HG02970 (cell line): ENCODE results near the gene SMYD4.
"Not testable (repeated sequence)": the region's sequence is repeated elsewhere in the genome, so short reads cannot be mapped to it uniquely, and the experiment has no call there.

Experiments
- ATAC-seq: cut with Tn5 transposase; IDR thresholded peaks from one replicate; pipeline ENCODE4 v1.9.1; 2021; ENCODE audit warnings: mild to moderate bottlenecking, moderate library complexity, moderate number of reproducible peaks; ENCODE audit not compliant: unreplicated experiment, low FRiP score

SMYD4 gene

DNA sequence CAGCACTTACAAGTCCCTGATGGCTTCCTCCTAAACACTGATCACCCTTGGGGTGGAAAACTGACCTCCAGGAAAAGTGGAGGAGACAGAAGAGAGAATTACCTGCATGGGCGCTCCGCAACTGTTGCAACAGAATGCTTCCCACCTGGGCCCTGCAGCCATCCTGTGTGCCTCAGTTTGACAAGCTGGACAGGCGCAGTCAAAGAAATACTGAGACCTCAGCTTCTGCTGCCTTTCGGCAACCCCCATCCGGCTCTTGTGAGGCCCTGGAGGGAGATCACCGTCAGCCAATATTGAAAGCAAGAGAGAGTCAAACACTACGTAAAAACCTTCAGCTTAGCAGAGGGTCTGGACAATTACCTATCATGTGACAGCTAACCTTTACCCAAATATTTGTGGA is 43.0 kb downstream of the SMYD4 start:
- ATAC-seq, result no peak

DNA sequence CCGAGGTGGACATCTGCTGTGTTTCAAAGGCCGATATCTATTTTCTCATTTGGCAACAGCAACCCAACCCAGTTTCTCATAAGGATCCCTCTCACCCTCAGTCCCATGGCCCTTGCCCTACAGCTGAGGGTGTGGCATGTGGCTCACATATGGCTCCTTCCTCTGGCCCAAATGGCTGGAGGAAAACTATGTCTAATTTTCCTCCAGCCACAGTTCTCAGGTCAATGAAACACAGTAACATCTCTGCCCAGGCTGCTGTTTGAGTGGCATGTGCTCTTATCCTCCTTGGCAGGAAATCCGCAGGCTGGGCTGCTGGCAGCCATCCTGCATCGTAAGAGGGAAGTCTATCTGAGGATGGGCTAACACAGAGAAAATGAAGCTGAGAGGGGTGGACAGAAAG is 43.8 kb downstream of the SMYD4 start:
- no peak for ATAC-seq

DNA sequence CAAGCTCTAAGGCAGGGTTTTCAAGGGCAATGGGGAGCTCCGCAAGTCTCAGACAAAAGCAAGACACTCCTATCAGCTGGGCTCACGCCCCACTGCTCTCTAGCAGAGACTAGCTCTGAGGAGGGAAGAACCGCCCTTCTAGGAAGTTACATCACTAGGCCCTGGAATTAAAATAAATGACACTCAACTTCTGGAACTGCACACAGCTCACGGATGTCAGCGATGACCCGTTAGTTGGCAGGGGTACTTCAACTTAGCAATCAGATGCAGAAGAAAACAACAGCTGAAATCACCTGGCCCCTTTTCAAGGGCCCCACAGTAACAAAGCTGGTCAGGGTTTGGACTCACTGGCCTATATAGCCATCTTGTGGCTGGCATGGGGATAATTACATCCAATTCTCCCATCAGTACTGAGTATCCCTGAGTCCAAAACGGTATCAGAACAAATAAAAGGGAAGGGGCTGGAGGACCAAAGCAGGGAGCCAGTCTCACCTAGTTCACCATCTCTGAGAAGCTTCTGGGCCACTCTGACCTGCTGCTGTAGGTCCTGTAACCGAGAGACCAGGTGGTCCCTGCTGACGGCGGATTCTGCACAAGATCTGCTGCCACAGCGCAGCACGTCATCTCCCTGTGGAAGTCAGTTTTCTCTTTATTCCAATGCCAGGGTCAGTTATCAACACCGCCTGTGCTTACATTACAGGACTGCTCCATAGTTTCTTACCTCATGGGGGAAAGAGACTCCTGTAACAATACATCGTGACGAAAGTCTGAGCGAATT is 45.7 kb downstream of the SMYD4 start:
- no peak for ATAC-seq

DNA sequence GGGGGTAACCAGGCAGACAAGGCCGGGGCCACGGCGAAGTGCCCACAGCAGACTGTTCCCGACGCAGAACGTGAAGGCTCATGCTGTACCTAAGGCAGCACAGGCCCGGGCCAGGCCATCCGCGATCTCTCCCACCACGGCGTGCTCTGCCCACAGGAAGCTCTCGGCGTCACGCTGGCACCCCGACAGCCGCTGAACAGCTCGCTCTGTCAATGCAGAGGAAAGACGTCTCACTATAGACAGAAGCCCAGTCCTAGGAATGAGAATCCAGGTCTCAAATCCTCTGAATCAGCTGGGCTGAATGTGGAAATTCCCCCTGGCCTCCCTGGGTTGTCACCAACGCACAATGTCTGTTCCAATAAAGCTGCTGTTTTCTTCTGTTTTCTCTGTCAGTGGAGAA is 46.4 kb downstream of the SMYD4 start:
- no peak for ATAC-seq

DNA sequence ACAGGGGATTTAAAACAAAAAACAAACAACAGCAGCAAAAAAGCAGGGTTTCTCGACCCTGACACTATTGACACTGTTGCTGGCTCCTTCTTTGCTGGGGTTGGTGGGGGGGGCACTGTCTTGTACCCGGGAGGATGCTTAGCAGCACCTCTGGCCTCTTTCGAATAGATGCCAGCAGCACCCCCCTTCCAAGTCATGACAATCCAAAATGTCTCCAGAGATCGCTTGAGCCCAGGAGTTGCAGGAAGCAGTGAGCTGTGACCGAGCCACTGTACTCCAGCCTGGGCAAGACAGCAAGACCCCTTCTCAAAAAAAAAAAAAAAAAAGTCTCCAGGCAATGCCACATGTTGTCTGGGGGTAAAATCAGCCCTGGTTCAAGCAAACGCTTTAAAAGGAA is 47.5 kb downstream of the SMYD4 start:
- ATAC-seq, result no peak

DNA sequence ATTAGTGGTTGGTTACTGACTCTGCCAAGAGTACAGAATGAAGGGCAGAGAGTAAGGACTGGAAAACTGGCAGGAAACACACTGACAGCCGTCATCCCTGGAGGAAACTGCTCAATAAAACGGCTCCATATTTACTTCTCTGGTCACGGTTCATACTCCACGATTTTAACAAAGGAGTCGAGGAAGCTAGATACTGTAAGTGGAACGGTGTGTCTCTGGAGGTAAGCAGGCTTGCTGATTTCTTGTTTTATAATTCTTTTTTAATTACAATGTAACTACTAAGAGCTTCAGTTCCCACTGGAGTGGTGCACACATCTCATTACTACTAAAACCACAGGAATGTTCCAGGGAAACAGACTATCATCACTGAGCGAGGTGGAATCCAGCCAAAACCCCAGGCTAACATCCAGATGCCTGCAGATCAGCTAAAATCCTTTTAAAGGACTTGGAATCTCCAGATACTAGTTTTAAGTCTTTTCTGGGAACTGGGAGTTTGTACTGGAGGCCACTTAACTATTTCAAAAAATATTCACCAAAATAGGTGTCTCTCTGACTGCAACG is 50.1 kb downstream of the SMYD4 start:
- ATAC-seq, result no peak

DNA sequence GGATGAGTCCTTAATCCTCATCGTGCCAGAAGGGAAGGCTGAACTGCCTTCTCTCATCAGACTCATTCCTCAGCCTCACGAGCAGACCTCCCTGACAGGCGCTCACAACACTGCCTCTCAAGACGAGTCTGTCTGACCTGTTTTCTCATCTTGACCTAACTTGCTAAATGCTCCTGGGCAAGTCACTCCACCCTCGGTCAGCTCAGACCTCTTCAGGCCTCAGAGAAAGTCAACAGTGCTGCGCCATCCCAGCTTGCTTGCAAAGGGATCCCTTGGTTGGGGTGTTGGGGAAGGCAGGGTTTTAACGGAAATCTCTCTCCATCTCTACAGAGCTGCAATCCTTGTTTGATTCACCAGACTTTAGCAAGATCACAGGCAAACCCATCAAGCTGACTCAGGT is 52.8 kb downstream of the SMYD4 start:
- no peak for ATAC-seq

DNA sequence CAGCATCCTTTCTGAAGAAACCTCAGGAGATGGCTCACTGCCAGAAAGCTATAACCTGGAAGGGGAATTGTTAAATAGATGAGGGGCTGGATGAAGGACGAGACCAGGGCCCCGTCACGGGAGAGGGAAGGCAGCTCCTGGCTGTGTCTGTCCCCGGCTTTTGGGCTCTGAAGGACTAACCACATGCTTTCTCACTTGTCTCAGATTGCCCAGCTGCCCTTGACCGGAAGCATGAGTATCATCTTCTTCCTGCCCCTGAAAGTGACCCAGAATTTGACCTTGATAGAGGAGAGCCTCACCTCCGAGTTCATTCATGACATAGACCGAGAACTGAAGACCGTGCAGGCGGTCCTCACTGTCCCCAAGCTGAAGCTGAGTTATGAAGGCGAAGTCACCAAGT is 53.4 kb downstream of the SMYD4 start:
- ATAC-seq, result no peak

DNA sequence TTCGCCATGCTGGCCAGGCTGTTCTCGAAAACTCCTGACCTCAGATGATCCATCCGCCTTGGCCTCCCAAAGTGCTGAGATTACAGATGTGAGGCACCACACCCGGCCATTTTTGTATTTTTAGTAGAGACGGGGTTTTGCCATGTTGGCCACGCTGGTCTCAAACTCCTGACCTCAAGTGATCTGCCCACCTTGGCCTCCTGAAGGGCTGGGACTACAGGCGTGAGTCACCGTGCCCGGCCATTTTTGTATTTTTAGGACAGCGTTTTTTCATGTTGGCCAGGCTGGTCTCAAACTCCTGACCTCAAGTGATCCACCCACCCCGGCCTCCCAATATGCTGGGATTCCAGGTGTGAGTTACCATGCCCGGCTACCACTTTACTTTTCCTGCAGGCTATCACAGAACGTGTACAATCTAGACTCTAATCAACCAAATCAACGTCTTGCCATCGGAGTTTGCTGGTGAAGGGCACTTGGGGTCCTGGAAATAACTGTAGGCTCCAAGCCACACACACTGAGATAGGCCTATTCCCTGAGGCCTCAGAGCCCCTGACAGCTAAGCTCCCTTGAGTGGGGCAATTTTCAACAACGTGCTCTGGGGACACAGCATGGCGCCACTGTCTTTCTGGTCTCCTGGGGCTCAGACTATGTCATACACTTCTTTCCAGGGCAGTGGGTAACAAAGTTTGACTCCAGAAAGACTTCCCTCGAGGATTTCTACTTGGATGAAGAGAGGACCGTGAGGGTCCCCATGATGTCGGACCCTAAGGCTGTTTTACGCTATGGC is 55.1 kb downstream of the SMYD4 start:
- no peak for ATAC-seq

DNA sequence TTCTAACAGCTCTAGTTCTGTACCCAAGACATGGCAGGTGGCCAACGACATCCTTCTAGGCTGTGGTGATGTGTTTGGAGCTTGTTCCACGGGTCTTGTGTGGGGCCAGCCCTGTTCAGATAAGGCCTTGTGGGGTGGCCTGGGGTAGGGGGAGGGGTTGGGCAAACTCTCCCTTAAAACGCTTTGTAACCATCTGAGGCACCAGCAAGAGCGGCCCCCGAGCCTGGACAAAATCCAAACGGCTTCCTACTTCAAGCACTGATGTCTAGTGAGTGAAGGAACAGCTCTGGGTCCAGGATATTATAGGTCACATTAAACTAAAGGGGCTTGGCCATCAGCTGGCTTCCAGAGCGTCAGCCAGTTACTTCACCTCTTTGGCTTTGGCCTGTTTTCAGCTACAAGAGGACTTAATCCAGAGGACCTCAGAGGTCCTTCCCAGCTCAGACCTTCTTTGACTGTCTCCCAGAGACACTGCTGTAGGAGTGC is 56.0 kb downstream of the SMYD4 start:
- no peak for ATAC-seq

DNA sequence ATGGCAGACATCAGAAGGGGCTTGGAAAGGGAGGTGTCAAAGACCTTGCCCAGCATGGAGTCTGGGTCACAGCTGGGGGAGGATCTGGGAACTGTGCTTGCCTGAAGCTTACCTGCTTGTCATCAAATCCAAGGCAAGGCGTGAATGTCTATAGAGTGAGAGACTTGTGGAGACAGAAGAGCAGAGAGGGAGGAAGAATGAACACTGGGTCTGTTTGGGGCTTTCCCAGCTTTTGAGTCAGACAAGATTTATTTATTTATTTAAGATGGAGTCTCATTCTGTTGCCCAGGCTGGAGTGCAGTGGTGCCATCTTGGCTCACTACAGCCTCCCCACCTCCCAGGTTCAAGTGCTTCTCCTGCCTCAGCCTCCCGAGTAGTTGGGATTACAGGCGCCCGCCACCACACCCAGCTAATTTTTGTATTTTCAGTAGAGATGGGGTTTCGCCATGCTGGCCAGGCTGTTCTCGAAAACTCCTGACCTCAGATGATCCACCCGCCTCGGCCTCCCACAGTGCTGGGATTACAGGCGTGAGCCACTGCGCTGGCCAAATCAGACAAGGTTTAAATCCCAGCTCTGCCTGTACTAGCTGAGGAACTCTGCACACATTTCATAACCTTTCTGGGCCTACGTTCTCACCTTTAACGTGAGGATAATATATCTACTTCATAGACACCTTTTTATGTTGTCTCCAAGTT is 56.6 kb downstream of the SMYD4 start:
- ATAC-seq, result not testable (repeated sequence)

DNA sequence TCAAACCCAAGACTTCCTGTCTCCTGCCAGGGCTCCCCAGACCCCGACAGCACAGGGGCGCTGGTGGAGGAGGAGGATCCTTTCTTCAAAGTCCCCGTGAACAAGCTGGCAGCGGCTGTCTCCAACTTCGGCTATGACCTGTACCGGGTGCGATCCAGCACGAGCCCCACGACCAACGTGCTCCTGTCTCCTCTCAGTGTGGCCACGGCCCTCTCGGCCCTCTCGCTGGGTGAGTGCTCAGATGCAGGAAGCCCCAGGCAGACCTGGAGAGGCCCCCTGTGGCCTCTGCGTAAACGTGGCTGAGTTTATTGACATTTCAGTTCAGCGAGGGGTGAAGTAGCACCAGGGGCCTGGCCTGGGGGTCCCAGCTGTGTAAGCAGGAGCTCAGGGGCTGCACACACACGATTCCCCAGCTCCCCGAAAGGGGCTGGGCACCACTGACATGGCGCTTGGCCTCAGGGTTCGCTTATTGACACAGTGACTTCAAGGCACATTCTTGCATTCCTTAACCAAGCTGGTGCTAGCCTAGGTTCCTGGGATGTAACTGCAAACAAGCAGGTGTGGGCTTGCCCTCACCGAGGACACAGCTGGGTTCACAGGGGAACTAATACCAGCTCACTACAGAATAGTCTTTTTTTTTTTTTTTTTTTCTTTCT is 59.8 kb downstream of the SMYD4 start:
- ATAC-seq, result no peak

DNA sequence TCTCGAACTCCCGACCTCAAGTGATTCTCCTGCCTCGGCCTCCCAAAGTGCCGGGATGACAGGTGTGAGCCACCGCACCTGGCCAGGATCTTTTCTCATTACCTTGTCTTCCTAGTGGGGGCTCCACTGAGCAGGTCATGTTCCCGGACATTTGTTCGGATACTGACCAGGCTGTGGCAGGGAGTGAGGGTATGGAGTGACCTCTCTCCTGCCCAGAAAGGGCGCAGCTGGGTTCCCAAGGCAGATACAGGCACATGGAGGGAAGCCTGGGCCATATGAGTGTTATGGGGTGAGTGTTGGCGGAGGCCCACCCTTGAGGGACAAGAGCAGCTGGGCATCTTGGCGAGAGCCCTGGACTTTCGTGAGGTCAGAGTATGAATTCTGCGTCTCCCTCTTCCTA is 62.3 kb downstream of the SMYD4 start:
- no peak for ATAC-seq

DNA sequence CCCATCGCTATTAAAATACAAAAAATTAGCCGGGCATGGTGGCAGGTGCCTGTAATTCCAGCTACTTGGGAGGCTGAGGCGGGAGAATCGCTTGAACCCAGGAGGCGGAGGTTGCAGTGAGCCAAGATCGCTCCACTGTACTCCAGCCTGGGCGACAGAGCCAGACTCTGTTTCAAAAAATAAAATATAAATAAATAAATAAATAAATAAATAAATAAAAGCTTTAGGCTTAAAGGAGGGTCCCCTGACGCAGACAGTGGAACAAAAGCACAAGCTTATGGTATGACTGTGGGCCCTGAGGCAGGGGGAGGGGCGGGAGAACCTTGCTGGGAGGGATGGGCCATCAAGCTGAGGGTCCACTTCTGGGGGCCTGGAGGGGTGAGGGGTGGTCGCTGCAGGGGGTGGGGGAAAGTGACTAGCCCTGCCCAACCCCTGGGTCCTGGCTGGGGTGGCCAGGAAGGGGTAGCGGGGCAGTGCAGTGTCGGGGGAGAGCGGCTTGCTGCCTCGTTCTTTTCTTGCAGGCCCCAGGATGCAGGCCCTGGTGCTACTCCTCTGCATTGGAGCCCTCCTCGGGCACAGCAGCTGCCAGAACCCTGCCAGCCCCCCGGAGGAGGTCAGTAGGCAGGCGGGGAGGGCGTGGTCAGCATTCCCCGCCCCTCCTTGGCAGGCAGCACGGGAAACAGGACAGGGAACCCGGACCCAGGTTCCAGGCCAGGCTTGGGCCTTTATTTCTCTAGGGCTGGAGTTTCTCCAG is 63.1 kb downstream of the SMYD4 start:
- no peak for ATAC-seq

DNA sequence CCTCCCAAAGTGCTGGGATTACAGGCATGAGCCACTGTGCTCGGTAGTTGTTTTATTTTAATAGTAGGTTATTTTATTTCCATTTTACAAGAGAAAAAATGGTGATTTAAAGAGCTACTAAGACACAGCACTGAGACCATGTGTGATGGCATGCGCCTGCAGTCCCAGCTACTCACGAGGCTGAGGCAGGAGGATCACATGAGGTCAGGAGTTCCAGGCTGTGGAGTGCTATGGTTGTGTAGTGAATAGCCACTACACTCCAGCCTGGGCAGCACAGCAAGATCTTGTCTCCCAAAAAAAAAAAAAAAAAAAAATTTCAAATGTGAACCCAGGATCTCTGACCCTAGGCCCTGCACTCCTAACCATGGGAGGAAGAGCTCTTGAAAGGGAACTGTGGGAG is 64.1 kb downstream of the SMYD4 start:
- no peak for ATAC-seq

DNA sequence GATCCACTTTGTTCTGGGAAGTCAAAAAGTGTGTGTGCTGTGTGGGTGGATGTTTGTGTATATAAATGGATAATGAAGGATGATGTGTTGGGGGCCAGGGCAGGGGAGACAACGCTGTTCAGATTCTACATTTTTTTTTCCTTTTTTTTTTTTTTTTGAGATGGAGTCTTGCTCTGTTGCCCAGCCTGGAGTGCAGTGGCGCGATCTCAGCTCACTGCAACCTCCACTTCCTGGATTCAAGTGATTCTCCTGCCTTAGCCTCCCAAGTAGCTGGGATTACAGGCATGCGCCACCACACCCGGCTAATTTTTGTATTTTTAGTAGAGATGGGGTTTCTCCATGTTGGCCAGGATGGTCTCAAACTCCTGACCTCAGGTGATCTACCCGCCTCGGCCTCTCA is 65.0 kb downstream of the SMYD4 start:
- ATAC-seq, result not testable (repeated sequence)

DNA sequence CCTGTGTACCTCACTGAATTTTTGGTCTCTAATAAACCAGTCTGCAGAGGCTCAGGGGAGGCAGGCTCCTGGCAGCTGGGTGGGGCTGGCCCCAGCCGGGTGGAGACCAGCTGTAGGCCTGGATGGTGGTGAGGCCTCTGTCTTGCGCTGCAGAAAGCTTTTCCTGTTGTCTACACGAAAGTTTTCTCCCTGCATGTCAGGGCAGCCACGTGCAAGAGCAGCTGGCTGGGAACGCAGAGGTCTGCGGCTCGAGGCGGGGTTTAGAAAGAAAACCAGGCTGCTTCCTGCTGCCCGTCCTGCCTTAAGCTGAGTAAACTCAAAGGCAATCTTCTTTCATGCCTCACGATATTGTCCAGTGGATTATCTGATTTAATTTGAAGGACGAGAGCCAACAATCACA is 65.4 kb downstream of the SMYD4 start:
- no peak for ATAC-seq

DNA sequence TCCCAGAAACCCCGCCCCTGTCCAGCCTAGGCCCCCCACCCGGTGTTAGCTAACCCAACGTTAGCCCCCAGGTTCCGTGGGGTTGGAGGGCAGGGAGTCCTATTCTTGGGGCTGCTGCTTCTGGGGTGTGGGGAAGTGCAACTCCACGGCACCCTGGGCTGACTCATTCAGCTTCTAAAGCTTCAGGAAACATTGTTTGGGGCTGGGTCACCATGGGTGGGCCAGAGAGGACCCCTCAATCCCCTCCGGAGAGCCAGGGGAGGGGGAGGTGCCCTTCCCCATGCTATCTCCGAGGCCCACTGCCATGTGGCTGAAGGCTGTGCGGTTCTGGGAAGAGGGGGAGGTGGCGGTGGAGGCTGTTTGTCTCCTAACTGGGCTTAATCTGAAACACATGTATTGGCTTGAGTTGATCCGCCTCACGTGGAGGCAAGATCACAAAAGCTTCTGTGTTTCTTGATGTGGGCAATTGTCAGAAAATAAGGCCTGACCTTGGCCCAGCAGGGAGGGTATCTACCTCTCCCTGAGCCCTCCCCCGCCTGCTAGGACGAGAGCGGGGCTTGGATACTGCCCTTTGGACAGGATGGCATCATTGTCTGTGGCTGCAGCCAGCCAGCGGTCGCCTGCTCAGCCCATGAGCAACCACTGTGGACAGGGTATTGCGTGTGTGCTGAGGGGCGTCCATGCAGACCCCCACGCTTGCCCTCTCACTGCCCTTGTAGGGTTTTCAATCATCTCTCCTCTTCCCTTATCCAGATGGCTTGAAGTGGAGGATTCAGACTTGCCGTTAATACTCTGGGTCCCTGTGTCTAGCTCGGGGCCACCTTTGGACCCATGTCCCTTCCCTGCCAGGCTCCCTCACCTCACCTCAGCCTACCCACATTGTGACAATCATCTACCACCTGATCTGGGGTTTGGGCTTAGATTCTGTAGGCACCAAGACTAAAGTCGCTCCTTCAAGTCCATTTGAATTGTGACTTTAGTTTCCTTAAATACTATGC is 66.5 kb downstream of the SMYD4 start:
- ATAC-seq, result no peak
